NCI-H2107 (cell line): ENCODE data around the gene WDR93.
"Not testable (repeated sequence)": the region's sequence is repeated elsewhere in the genome, so short reads cannot be mapped to it uniquely, and the experiment has no call there.

Experiments used
- DNase-seq: peaks from one replicate; lab custom pipeline; 2025; lab: John Stamatoyannopoulos, UW

The WDR93 gene

GRCh38 chr15:89769366-89769765, 78.8 kb downstream of the WDR93 start:
- no peak for DNase-seq

GRCh38 chr15:89770041-89770440, 79.4 kb downstream of the WDR93 start:
- no peak for DNase-seq

DNA sequence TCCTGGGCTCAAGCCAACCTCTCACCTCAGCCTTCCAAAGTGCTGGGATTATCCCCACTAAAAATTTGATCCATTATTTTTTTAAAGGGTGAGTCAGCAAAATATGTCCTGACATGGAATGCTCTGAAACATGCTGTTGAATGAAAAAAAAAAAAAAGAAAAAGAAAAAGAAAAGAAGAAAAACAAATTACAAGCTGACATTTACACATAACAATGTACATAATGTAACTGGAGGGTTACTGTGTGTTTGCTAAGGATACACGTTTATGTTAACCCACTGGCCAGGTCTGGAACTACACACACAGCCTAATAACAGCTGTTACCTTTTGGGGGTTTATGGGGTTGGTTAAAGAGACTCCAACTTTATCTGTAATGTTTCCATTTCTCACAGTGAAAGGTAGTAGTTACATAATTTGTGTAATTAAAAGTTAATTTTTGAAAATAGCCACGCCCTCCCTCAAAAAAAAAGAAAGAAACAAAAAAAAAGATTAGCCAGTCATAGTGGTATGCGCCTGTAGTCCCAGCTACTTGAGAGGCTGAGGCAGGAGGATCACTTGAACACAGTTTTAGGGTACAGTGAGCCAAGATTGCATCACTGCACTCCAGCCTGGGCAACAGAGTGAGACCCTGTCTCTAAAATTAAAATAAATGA, 82.4 kb downstream of the WDR93 start:
- DNase-seq: no peak

DNA sequence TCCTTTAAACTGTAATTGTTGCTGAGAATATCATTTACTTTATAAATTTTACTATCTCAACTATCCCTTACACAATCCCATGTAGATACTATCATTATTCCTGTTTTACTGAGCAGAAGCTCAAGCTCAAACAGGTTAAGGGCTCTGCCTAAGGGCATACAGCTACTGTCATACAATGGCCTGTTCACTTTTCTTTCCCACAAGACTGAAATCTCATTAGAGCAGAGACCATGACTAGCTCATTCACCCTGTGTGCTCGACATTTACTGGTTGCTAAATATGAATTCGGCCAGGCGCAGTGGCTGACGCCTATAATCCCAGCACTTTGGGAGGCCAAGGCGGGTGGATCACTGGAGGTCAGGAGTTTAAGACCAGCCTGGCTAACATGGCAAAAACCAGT, 83.9 kb downstream of the WDR93 start:
- no peak for DNase-seq

- no peak for DNase-seq
Measured at GRCh38 chr15:89775815-89776214, 85.2 kb downstream of the WDR93 start.

DNA sequence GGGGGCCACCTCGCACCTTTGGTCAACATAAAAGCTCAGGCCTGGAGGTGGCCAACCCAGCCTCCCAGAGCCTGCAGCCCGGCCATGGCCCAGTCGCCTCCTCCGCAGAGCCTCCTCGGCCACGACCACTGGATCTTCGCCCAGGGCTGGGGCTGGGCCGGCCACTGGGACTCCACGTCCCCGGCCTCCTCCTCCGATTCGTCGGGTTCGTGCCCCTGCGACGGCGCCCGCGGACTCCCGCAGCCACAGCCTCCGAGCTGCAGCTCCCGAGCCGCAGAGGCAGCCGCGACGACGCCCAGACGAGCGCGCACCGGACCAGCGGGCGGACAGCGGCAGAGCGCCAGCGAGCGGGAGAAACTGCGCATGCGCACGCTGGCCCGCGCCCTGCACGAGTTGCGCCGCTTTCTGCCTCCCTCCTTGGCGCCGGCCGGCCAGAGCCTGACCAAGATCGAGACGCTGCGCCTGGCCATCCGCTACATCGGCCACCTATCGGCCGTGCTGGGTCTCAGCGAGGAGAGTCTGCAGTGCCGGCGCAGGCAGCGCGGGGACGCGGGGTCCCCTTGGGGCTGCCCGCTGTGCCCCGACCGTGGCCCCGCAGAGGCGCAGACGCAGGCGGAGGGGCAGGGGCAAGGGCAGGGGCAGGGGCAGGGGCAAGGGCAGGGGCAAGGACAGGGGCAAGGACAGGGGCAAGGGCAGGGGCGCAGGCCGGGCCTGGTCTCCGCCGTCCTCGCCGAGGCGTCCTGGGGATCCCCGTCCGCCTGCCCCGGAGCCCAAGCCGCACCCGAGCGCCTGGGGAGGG, 85.9 kb downstream of the WDR93 start, which contains the start of gene MESP2:
Gene MESP2 (plus strand): TSS at position 59 of the 799 bp plus-strand sequence. CDS start 26 bp downstream, at position 85.
- DNase-seq: no peak

DNA sequence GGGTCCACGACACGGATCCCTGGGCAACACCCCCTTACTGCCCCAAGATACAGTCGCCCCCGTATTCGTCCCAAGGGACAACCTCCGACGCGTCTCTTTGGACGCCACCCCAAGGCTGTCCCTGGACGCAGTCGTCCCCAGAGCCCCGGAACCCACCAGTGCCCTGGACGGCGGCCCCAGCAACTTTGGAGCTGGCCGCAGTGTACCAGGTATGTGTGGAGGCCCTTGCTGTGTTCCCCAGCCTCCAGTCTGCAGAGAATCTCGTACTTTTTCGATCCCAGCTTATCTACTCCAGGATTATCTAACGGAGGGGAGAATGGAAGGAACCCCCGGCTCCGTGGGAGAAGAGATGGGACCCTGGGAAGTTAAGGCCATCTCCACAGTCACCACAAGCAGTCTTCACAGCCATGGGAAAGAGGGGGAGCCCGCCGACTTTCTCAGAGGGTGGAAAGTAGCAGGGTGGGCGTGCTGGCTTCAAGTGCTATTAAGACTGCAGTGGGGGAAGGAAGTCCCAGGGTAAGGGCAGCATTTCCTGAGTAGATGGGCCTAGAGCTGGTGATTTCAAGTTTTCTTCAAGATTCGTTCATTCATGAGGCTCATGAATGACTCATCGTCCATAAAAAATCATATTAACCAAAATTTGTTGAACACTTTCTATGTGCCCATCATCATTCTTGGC, 86.6 kb downstream of the WDR93 start:
- DNase-seq: no peak

DNA sequence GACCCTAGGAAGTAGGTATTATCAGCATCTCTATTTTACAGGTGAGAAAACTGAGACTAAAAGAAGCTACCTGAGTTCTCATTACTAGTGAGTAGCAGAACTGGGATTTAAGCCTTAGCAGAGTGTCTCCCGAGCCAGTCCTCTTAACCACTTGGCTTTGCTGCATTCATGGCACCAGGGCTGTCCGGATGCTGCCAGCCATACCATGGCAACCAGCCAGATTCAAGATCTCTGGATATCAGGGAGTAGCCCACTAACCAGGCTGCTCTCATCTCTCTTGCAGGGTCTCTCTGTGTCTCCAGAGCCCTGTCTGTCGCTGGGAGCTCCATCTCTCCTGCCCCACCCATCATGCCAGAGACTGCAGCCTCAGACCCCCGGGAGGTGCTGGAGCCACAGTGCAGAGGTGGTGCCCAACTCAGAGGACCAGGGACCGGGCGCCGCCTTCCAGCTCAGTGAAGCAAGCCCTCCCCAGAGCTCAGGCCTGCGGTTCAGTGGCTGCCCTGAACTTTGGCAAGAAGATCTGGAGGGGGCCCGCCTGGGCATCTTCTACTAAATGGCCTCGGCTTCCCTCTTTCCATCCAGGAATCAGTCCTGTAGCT, 87.3 kb downstream of the WDR93 start:
- no peak for DNase-seq

GRCh38 chr15:89778861-89779260, 88.2 kb downstream of the WDR93 start:
- DNase-seq: no peak

DNA sequence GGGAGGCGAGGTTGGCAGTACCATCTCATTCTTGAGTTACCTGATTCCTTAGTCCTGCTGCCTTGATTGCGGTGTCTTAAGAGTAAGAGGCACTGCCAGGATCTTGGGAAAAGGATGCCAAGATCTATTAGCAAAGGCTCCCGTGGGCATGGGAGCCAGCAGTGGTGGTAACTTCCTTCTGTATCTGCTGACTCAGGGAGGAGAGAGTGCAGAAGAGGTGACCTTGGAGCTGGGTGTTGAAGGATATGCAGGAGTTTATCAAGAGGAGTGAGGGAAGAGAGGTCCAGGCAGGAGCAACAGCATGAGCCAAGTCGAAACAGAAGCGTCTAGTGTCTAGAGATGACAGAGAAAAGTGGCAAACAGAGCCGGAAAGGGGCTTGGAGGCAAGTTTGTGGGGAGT, 90.0 kb downstream of the WDR93 start:
- DNase-seq: no peak

- DNase-seq: no peak
Measured at GRCh38 chr15:89781055-89781454, 90.4 kb downstream of the WDR93 start.

DNA sequence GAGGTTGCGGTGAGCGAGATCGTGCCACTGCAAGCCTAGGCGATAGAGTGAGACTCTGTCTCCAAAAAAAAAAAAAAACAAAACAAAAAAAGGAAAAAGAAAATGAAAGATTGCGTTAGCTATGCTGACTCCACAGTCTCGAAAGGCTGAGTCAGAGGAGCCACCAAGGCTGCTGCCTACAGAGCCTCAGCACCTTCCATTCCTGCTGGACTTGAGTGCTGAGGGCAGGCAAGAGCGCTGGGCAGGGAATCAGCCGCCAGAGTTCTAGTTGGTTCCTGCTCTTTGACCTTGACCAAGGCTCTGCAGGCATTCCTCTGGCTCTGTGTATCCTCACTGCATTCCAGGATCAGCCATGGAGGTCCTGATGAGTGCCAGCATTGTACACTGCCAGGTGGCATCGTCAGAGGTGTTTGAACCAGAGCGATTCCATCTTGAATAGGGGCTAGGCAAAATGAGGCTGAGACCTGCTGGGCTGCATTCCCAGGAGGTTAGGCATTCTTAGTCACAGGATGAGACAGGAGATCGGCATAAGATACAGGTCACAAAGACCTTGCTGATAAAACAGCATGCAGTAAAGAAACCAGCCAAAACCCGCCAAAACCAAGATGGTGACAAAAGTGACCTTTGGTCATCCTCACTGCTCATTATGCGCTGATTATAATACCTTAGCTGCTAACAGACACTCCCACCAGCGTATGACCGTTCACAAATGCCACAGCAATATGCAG, 91.4 kb downstream of the WDR93 start:
- DNase-seq: no peak

DNA sequence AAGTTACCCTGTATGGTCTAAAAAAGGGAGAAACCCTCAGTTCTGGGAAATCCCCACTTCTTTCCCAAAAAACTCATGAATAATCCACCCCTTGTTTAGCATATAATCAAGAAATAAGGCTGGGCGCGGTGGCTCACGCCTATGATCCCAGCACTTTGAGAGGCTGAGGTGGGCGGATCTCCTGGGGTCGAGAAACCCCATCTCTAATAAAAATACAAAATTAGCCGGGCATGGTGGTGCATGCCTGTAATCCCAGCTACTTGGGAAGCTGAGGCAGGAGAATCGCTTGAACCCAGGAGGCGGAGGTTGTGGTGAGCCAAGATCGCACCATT, 92.0 kb downstream of the WDR93 start:
- not testable (repeated sequence) for DNase-seq

DNA sequence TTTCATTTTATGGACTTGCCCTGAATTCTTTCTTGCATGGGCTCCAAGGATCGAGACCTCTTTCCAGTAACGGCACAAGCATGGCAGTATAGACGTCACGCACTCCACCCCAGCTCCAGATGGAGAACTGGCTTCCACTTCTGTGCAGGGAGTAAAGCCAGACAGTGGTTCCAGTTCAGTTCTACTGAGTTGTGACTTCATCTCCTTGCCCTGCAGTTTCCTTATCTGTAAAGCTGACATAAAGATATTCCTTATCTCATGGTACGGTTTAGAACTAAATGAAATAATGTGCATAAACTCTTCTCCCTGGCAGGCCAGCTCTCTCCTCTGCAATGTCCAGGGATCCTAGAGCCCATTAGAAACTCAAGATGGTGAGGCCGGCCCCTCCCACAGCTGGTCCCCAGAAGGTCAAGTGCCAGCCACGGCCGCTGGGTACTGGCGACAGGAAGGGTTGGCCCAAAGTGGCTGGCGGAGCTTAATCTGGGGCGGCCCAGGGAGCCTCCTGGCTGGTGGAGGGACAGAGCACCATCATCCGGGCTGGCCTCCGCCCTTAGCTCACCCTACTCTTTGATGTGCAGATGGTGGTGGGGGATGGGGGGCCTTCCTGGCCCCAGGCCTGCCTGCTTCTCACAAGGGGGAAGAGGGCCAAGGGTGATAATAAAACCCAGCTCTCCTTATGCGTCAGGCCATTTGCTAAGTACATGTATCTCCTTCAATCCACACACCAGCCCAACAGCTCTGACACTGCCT, 92.7 kb downstream of the WDR93 start:
- DNase-seq: no peak

DNA sequence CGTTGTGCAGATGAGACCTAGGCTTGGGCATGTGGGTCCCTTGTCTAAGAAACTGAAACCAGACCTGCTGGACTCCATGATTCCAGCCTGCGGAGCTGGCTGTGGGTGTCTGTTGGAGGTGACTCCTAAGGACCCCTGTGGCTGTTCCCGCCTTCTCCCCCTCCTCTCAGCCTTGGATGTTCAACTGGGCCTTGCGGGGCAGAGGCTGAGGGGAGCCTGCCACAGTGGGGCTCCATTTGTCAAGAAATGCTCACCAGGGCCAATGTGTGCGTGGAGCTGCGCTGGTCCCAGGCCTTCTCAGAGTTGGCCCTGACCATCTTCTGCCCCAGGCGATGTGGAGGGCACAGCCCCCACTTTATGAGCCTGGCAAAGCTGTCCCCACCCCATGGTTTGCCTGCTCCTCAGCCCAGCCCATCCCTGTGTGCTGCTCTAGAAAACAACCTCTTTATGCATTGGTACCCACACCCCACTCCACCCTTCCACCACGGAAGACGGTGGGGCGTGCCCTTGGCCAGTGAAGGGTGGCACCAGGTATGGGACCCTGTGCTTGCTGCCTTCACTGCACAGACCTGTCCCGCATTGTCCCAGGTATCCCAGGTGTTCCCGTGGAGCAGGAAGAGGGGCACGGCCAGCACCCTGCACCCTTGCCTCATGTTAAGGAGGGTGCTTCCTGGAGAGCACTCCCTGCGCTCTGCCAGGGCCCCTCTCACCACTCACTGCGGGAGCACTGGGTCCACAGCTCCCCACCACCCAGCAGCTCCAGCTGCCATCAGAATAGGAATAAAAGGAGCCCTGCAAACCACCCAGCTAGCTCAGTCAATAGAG, 93.5 kb downstream of the WDR93 start:
- no peak for DNase-seq

- DNase-seq: no peak
Measured at GRCh38 chr15:89784686-89784960, 94.0 kb downstream of the WDR93 start.

GRCh38 chr15:89785064-89785773, 94.6 kb downstream of the WDR93 start:
- no peak for DNase-seq

DNA sequence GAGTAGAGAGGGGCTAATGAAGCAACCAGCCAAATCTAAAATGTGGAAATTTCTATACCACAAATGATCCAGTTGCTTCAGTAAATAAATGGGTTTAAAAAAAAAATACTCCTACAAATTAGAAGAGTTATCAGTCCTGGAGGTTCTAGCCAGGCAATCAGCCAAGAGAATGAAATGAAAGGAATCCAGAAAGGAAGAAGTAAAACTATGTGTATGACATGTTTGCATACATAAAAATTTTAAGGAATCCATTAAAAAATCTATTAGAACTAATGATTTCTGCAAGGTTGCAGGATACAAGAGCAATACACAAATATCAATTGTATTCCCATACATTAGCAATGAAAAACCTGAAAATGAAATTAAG, 95.1 kb downstream of the WDR93 start:
- DNase-seq: no peak

DNA sequence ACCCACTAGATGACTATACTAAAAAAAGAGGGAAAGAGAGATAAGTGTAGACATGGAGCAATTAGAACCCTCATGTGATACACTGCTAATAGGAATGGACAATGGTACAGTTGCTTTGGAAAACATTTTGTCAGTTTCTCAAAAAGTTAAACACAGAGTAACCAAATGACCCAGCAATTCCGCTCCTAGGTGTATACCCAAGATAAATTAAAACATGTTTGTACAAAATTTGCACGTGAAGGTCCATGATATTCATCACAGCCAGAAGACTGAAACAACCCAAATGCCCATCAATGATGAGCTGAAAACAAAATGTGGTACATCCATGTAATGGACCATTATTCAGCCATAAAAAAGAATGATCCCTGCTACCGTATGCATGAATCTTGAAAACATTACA, 97.3 kb downstream of the WDR93 start:
- DNase-seq: no peak

GRCh38 chr15:89788585-89788984, 98.0 kb downstream of the WDR93 start:
- DNase-seq: not testable (repeated sequence)
